Panc1 (cell line): Measurements from ENCODE around the gene YIPF4. TPM values are rescaled to one million over a fixed set of nuclear protein-coding genes. Genes with fewer than 3 reads are reported as not detected.

Experiments
- ATAC-seq: fragments of 200-7000 bp; cut with Tn5 transposase; 2 replicates; pipeline ENCODE4 v1.9.1; 2020; ENCODE audit warnings: mild to moderate bottlenecking, moderate library complexity
- BruUV-seq: library from RNA; stranded (reverse); fragments of 400-500 nt; replicated peaks from 2 replicates; lab custom pipeline; 2021; lab: Mats Ljungman, UMichigan
- CTCF ChIA-PET: fragments of 300-600 bp; sonication (Branson Sonifier 250); formaldehyde crosslinking; loops from one replicate; lab custom pipeline; 2022; ENCODE audit warnings: antibody characterized with exemption; lab: Charles Lee
- POLR2A ChIA-PET: fragments of 300-600 bp; sonication (Branson Sonifier 250); formaldehyde crosslinking; loops from one replicate; lab custom pipeline; 2022; ENCODE audit warnings: antibody characterized with exemption; lab: Charles Lee
- DNase-seq: peaks from one replicate; pipeline ENCODE4 v3.0.0-alpha.2; 2010; ENCODE audit warnings: low read depth, low spot score
- H3K27ac ChIP-seq: 2 replicates; pipeline ENCODE4 v1.5.1; 2011; ENCODE audit warnings: mild to moderate bottlenecking, low read length, inconsistent platforms
- H3K27me3 ChIP-seq: fragments of 200-500 bp; sonication (Bioruptor generic); 2 replicates; pipeline ENCODE4 v1.6.0; 2014; ENCODE audit warnings: low read length, inconsistent platforms; ENCODE audit not compliant: control insufficient read depth, insufficient read depth
- H3K36me3 ChIP-seq: fragments of 200-500 bp; sonication (Bioruptor generic); 2 replicates; pipeline ENCODE4 v1.5.1; 2014; ENCODE audit warnings: inconsistent platforms, mild to moderate bottlenecking, low read length, moderate library complexity; ENCODE audit not compliant: control insufficient read depth, insufficient read depth
- H3K4me1 ChIP-seq: 2 replicates; pipeline ENCODE4 v1.5.1; 2011; ENCODE audit warnings: inconsistent platforms, mild to moderate bottlenecking, low read length, moderate library complexity; ENCODE audit not compliant: control insufficient read depth, insufficient read depth
- H3K4me3 ChIP-seq, 2 experiments: 2 replicates each; pipeline ENCODE4 v1.5.1; 2011 to 2012; ENCODE audit warnings: low read depth in 2 of 2, low read length in 2 of 2, mild to moderate bottlenecking in 2 of 2, inconsistent platforms in 1 of 2, moderate library complexity in 1 of 2
- H3K9me3 ChIP-seq: fragments of 200-500 bp; sonication (Bioruptor generic); 2 replicates; pipeline ENCODE4 v1.5.1; 2014; ENCODE audit warnings: low read depth, mild to moderate bottlenecking, inconsistent platforms, low read length, moderate library complexity; ENCODE audit not compliant: control insufficient read depth, insufficient read depth
- POLR2AphosphoS5 ChIP-seq: IDR thresholded peaks from 2 replicates; pipeline ENCODE4 v1.6.1; 2012; ENCODE audit warnings: mild to moderate bottlenecking, low read depth, low read length, moderate library complexity
- SIN3A ChIP-seq: IDR thresholded peaks from 2 replicates; pipeline ENCODE4 v1.6.1; 2012; ENCODE audit warnings: low read depth, mild to moderate bottlenecking, low read length, moderate library complexity, borderline replicate concordance; ENCODE audit not compliant: insufficient read depth
- TCF7L2 ChIP-seq: IDR thresholded peaks from 2 replicates; pipeline ENCODE4 v1.6.1; 2011; ENCODE audit warnings: mild to moderate bottlenecking, low read depth, low read length, inconsistent platforms
- in situ Hi-C: cut with HindIII; loops from 2 replicates; pipeline ENCODE4 v1.10.0; 2016; ENCODE audit warnings: low sequenced_read_pairs, low pct_unique_long_range_greater_than_20kb
- intact Hi-C: fragments of 100-400 bp; cut with micrococcal nuclease; formaldehyde crosslinking; loops from one replicate; pipeline ENCODE4 v1.10.0; 2022; ENCODE audit not compliant: unreplicated experiment
- total RNA-seq: library from RNA; stranded (reverse); gene quantifications from one replicate; pipeline ENCODE4 v1.2.1, GENCODE V29; 2021; ENCODE audit not compliant: unreplicated experiment
- TF ChIP-seq, protein P1 (sequence below), 2 experiments: IDR thresholded peaks; 2 replicates each; pipeline ENCODE4 v1.6.1; 2011 to 2012; ENCODE audit warnings: low read depth in 2 of 2, control low read depth in 1 of 2, low read length in 1 of 2, mild to moderate bottlenecking in 1 of 2, moderate library complexity in 1 of 2; ENCODE audit not compliant: insufficient read depth in 1 of 2
- TF ChIP-seq, protein P2 (sequence below): fragments of 450-650 bp; IDR thresholded peaks from 2 replicates; pipeline ENCODE4 v1.5.1; 2017; ENCODE audit warnings: mild to moderate bottlenecking

The YIPF4 gene
- total RNA-seq, 1 experiment from 2014 or later = 45.9 TPM

DNA sequence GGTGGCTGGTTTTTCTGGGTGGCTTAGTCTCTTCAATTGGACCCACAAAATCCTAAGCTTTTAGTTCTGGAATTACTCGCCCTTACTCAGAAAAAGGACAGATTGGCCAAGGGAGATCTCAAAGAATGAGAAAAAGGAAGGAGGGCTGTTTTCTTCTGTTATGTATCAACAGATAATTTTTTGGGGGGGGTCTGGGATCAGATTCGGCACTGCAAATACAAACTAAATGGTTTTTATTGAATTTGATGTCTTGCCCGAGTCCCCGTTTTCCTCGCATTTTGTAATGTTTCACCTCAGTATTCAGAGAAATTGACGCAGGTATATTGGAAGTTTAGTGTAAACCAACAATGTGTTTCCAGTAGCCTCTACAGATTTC, 762 bp downstream of the YIPF4 start:
- CTCF ChIA-PET = no interaction called here
- Histone ChIP-seq H3K36me3 (no peaks in the 10 kb centered on the region; the same call in 1 of the 2 replicates), H3K9me3 (no peaks in the 10 kb centered on the region), H3K4me1 (peaks cover 4% of the 10 kb centered on the region; the same call in 1 of the 2 replicates), H3K27ac (peak overlapping the region; percentile 93), H3K4me3 (peak overlapping the region; percentile 89 to 97), H3K27me3 (no peaks in the 10 kb centered on the region)
- no TSS peak for BruUV-seq
- DNase-seq (no peak), ATAC-seq (no peak)
- POLR2A ChIA-PET = interaction anchor here (1.0 kb wide), 1 partner anchor 239 kb away, joined by 9 read pairs; the partner anchor contains the start of gene DPY30
- no peak for TF ChIP-seq POLR2AphosphoS5
- TF ChIP-seq, protein P1, sequence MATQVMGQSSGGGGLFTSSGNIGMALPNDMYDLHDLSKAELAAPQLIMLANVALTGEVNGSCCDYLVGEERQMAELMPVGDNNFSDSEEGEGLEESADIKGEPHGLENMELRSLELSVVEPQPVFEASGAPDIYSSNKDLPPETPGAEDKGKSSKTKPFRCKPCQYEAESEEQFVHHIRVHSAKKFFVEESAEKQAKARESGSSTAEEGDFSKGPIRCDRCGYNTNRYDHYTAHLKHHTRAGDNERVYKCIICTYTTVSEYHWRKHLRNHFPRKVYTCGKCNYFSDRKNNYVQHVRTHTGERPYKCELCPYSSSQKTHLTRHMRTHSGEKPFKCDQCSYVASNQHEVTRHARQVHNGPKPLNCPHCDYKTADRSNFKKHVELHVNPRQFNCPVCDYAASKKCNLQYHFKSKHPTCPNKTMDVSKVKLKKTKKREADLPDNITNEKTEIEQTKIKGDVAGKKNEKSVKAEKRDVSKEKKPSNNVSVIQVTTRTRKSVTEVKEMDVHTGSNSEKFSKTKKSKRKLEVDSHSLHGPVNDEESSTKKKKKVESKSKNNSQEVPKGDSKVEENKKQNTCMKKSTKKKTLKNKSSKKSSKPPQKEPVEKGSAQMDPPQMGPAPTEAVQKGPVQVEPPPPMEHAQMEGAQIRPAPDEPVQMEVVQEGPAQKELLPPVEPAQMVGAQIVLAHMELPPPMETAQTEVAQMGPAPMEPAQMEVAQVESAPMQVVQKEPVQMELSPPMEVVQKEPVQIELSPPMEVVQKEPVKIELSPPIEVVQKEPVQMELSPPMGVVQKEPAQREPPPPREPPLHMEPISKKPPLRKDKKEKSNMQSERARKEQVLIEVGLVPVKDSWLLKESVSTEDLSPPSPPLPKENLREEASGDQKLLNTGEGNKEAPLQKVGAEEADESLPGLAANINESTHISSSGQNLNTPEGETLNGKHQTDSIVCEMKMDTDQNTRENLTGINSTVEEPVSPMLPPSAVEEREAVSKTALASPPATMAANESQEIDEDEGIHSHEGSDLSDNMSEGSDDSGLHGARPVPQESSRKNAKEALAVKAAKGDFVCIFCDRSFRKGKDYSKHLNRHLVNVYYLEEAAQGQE (IDR thresholded peaks at IDR 0.05; ENCODE audit: insufficient read depth in 1 of 2, low read depth in 2 of 2, low read length in 1 of 2) = no peak
- no peak for TF ChIP-seq SIN3A
- TF ChIP-seq, protein P2, sequence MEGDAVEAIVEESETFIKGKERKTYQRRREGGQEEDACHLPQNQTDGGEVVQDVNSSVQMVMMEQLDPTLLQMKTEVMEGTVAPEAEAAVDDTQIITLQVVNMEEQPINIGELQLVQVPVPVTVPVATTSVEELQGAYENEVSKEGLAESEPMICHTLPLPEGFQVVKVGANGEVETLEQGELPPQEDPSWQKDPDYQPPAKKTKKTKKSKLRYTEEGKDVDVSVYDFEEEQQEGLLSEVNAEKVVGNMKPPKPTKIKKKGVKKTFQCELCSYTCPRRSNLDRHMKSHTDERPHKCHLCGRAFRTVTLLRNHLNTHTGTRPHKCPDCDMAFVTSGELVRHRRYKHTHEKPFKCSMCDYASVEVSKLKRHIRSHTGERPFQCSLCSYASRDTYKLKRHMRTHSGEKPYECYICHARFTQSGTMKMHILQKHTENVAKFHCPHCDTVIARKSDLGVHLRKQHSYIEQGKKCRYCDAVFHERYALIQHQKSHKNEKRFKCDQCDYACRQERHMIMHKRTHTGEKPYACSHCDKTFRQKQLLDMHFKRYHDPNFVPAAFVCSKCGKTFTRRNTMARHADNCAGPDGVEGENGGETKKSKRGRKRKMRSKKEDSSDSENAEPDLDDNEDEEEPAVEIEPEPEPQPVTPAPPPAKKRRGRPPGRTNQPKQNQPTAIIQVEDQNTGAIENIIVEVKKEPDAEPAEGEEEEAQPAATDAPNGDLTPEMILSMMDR = no peak
- no peak for TF ChIP-seq TCF7L2
- intact Hi-C loops = loop anchor here (10.0 kb wide), 1 partner anchor 824 kb away; no protein-coding TSS in a partner anchor
- in situ Hi-C loops = no loop called here

DNA sequence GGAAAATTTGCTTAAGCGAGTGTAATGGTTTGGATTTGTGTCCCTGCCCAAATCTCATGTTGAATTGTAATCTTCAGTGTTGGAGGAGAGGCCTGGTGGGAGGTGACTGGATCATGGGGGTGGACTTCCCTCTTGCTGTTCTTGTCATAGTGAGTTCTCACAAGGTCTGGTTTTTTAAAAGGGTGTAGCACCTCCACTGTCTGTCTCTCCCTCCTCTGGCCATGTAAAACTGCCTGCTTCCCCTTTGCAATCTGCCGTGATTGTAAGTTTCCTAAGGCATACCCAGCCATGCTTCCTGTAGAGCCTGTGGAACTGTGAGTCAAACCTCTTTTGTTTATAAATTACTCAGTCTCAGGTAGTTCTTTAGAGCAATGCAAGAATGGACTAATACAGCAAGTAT, 6.6 kb downstream of the YIPF4 start:
- no peak overlapping the region for H3K27ac ChIP-seq
- ChIA-PET POLR2A (no interaction called here), CTCF (no interaction called here)
- ATAC-seq (peak; percentile 44; the same call in 1 of the 2 replicates), DNase-seq (no peak)
- no peaks in the 10 kb centered on the region for H3K9me3 ChIP-seq
- TSS peak; percentile 5 for BruUV-seq
- in situ Hi-C loops (no loop called here), intact Hi-C loops (no loop called here)
- H3K4me3 ChIP-seq = no peak overlapping the region
- H3K36me3 ChIP-seq = no peaks in the 10 kb centered on the region
- H3K4me1 ChIP-seq = peaks cover 6% of the 10 kb centered on the region; the same call in 1 of the 2 replicates
- TF ChIP-seq, protein P2 = no peak
- TF ChIP-seq TCF7L2 (no peak), SIN3A (no peak), POLR2AphosphoS5 (no peak)
- TF ChIP-seq, protein P1 (IDR thresholded peaks at IDR 0.05; ENCODE audit: insufficient read depth in 1 of 2, low read depth in 2 of 2, low read length in 1 of 2) = no peak
- no peaks in the 10 kb centered on the region for H3K27me3 ChIP-seq
